Body of pancreas (tissue), 4 donors: ENCODE results near the gene CACNG7.

ENCODE experiments used
- POLR2A ChIP-seq, 3 donors: fragments of 450-650 bp; IDR thresholded peaks; one replicate each; pipeline ENCODE4 v1.6.1; 2016; ENCODE audit warnings: antibody characterized with exemption in 3 of 3, mild to moderate bottlenecking in 2 of 3
- TF ChIP-seq, protein P1 (sequence below), 7 experiments: fragments of 450-650 bp in 4 of 7; fragments of 200-600 bp in 3 of 7; sonication (generic) in 3 of 7; IDR thresholded peaks; one replicate each; pipeline ENCODE4 v1.5.1; 2016 to 2019; ENCODE audit warnings: antibody characterized with exemption in 7 of 7

- TF ChIP-seq, protein P1, sequence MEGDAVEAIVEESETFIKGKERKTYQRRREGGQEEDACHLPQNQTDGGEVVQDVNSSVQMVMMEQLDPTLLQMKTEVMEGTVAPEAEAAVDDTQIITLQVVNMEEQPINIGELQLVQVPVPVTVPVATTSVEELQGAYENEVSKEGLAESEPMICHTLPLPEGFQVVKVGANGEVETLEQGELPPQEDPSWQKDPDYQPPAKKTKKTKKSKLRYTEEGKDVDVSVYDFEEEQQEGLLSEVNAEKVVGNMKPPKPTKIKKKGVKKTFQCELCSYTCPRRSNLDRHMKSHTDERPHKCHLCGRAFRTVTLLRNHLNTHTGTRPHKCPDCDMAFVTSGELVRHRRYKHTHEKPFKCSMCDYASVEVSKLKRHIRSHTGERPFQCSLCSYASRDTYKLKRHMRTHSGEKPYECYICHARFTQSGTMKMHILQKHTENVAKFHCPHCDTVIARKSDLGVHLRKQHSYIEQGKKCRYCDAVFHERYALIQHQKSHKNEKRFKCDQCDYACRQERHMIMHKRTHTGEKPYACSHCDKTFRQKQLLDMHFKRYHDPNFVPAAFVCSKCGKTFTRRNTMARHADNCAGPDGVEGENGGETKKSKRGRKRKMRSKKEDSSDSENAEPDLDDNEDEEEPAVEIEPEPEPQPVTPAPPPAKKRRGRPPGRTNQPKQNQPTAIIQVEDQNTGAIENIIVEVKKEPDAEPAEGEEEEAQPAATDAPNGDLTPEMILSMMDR (IDR thresholded peaks at IDR 0.05), result no peak
- TF ChIP-seq POLR2A (IDR thresholded peaks at IDR 0.05), result no peak
Measured at GRCh38 chr19:53905787-53906186, 3.3 kb upstream of the CACNG7 start.
